GM19324 (cell line): Measurements from ENCODE around the gene PIEZO1.

Experiments
- ATAC-seq: cut with Tn5 transposase; IDR thresholded peaks from one replicate; pipeline ENCODE4 v1.9.1; 2021; ENCODE audit warnings: mild to moderate bottlenecking, moderate library complexity; ENCODE audit not compliant: unreplicated experiment, low FRiP score

Gene PIEZO1

GRCh38 chr16:88739139-88739976 lies 45.7 kb downstream of the PIEZO1 start:
- ATAC-seq = no peak

GRCh38 chr16:88738151-88739084 lies 46.6 kb downstream of the PIEZO1 start:
- no peak for ATAC-seq

GRCh38 chr16:88737298-88738150 lies 47.5 kb downstream of the PIEZO1 start:
- ATAC-seq = no peak

GRCh38 chr16:88736496-88736895 lies 48.5 kb downstream of the PIEZO1 start:
- no peak for ATAC-seq

- no peak for ATAC-seq
Observed at GRCh38 chr16:88736088-88736487, 48.9 kb downstream of the PIEZO1 start.

- ATAC-seq = no peak
Observed at GRCh38 chr16:88735616-88736015, 49.4 kb downstream of the PIEZO1 start.

GRCh38 chr16:88735121-88735520 lies 49.9 kb downstream of the PIEZO1 start:
- ATAC-seq = no peak

- ATAC-seq = no peak
Observed at GRCh38 chr16:88734361-88734728, 50.7 kb downstream of the PIEZO1 start.

GRCh38 chr16:88733630-88734360 lies 51.2 kb downstream of the PIEZO1 start:
- no peak for ATAC-seq

- no peak for ATAC-seq
Observed at GRCh38 chr16:88732961-88733294, 52.1 kb downstream of the PIEZO1 start.

- no peak for ATAC-seq
Observed at GRCh38 chr16:88732172-88732960, 52.7 kb downstream of the PIEZO1 start.

GRCh38 chr16:88731699-88732098 lies 53.3 kb downstream of the PIEZO1 start:
- ATAC-seq = no peak

GRCh38 chr16:88730632-88731607 lies 54.1 kb downstream of the PIEZO1 start:
- no peak for ATAC-seq

GRCh38 chr16:88727871-88728270 lies 57.1 kb downstream of the PIEZO1 start:
- no peak for ATAC-seq

GRCh38 chr16:88726981-88727380 lies 58.0 kb downstream of the PIEZO1 start:
- no peak for ATAC-seq

GRCh38 chr16:88726408-88726749 lies 58.6 kb downstream of the PIEZO1 start:
- ATAC-seq = no peak

- ATAC-seq = no peak
Observed at GRCh38 chr16:88725609-88726407, 59.2 kb downstream of the PIEZO1 start.
